Activated CD8-positive, alpha-beta T cell treated with anti-CD3 and anti-CD28 coated beads for 36 hours (primary cell): ENCODE data around the gene HSPG2. TPM values are rescaled to one million over a fixed set of nuclear protein-coding genes. Genes with fewer than 3 reads are reported as not detected.

Source experiments
- ATAC-seq: fragments of 200-7000 bp; cut with Tn5 transposase; one replicate; pipeline ENCODE4 v1.10.0; 2021; ENCODE audit warnings: mild to moderate bottlenecking, moderate library complexity
- CTCF ChIA-PET: fragments of 350-600 bp; sonication (Branson Sonifier 250); formaldehyde crosslinking; loops from one replicate; lab custom pipeline; 2021; ENCODE audit warnings: antibody characterized with exemption; lab: Charles Lee
- POLR2A ChIA-PET: fragments of 350-600 bp; sonication (Branson Sonifier 250); formaldehyde crosslinking; loops from one replicate; lab custom pipeline; 2021; ENCODE audit warnings: antibody characterized with exemption; lab: Charles Lee
- DNase-seq: peaks from one replicate; pipeline ENCODE4 v3.0.0-alpha.2; 2020
- H3K27ac Mint-ChIP-seq: one replicate; pipeline ENCODE4 v1.8.0; 2021; ENCODE audit warnings: mild to moderate bottlenecking, mixed read lengths
- H3K27me3 Mint-ChIP-seq: one replicate; pipeline ENCODE4 v1.8.0; 2021; ENCODE audit warnings: mixed read lengths
- H3K36me3 Mint-ChIP-seq: one replicate; pipeline ENCODE4 v1.8.0; 2021; ENCODE audit warnings: low read depth, mixed read lengths
- H3K4me1 Mint-ChIP-seq: one replicate; pipeline ENCODE4 v1.8.0; 2021; ENCODE audit warnings: low read depth, mixed read lengths
- H3K4me3 Mint-ChIP-seq: one replicate; pipeline ENCODE4 v1.8.0; 2021; ENCODE audit warnings: mild to moderate bottlenecking, moderate library complexity, mixed read lengths
- H3K9me3 Mint-ChIP-seq: one replicate; pipeline ENCODE4 v1.8.0; 2021; ENCODE audit warnings: mixed read lengths
- CTCF ChIP-seq: fragments of 200-600 bp; IDR thresholded peaks from one replicate; pipeline ENCODE4 v1.8.0; 2022; ENCODE audit warnings: antibody characterized with exemption, mild to moderate bottlenecking
- intact Hi-C: fragments of 100-400 bp; cut with micrococcal nuclease; formaldehyde crosslinking; loops from one replicate; pipeline ENCODE4 v1.10.0; 2022
- total RNA-seq, 2 experiments: library from RNA; stranded (reverse); gene quantifications; one replicate each; pipeline ENCODE4 v1.2.3, GENCODE V29; 2021

The HSPG2 gene
- total RNA-seq, 2 experiments from 2014 or later = 52.1 to 59.0 TPM

- ATAC-seq (no peak), DNase-seq (no peak)
- Mint-ChIP-seq H3K36me3 (peaks cover 4% of the 10 kb centered on the region), H3K9me3 (no peaks in the 10 kb centered on the region), H3K27ac (no peak overlapping the region), H3K4me3 (no peak overlapping the region), H3K4me1 (no peaks in the 10 kb centered on the region), H3K27me3 (no peaks in the 10 kb centered on the region)
- intact Hi-C loops = no loop called here
- CTCF ChIA-PET = no interaction called here
- TF ChIP-seq CTCF = no peak
- POLR2A ChIA-PET = no interaction called here
These were observed 79.1 kb downstream of the HSPG2 start for GRCh38 chr1:21857840-21858670.

GRCh38 chr1:21857142-21857839, 79.8 kb downstream of the HSPG2 start:
- POLR2A ChIA-PET = no interaction called here
- no peaks in the 10 kb centered on the region for H3K9me3 Mint-ChIP-seq
- no peaks in the 10 kb centered on the region for H3K4me1 Mint-ChIP-seq
- no peak overlapping the region for H3K4me3 Mint-ChIP-seq
- CTCF ChIA-PET = no interaction called here
- intact Hi-C loops = no loop called here
- no peak overlapping the region for H3K27ac Mint-ChIP-seq
- DNase-seq (no peak), ATAC-seq (no peak)
- H3K36me3 Mint-ChIP-seq = peaks cover 4% of the 10 kb centered on the region
- no peaks in the 10 kb centered on the region for H3K27me3 Mint-ChIP-seq
- TF ChIP-seq CTCF = no peak

GRCh38 chr1:21855257-21856096, 81.6 kb downstream of the HSPG2 start:
- ChIA-PET POLR2A (no interaction called here), CTCF (no interaction called here)
- no peaks in the 10 kb centered on the region for H3K36me3 Mint-ChIP-seq
- TF ChIP-seq CTCF = no peak
- no peak overlapping the region for H3K27ac Mint-ChIP-seq
- intact Hi-C loops = no loop called here
- DNase-seq = no peak
- H3K27me3 Mint-ChIP-seq = no peaks in the 10 kb centered on the region
- H3K4me3 Mint-ChIP-seq = no peak overlapping the region
- no peak for ATAC-seq
- H3K9me3 Mint-ChIP-seq = no peaks in the 10 kb centered on the region
- no peaks in the 10 kb centered on the region for H3K4me1 Mint-ChIP-seq

- ATAC-seq (no peak), DNase-seq (no peak)
- ChIA-PET CTCF (no interaction called here), POLR2A (no interaction called here)
- no peaks in the 10 kb centered on the region for H3K9me3 Mint-ChIP-seq
- no peaks in the 10 kb centered on the region for H3K36me3 Mint-ChIP-seq
- intact Hi-C loops = no loop called here
- H3K4me3 Mint-ChIP-seq = no peak overlapping the region
- TF ChIP-seq CTCF = no peak
- H3K4me1 Mint-ChIP-seq = no peaks in the 10 kb centered on the region
- H3K27me3 Mint-ChIP-seq = no peaks in the 10 kb centered on the region
- H3K27ac Mint-ChIP-seq = no peak overlapping the region
These were observed 82.4 kb downstream of the HSPG2 start for GRCh38 chr1:21854751-21855131.
